HG02970 (cell line): ENCODE results near the gene GPNMB.
"Not testable (repeated sequence)": the region's sequence is repeated elsewhere in the genome, so short reads cannot be mapped to it uniquely, and the experiment has no call there.

Source experiments
- ATAC-seq: cut with Tn5 transposase; IDR thresholded peaks from one replicate; pipeline ENCODE4 v1.9.1; 2021; ENCODE audit warnings: mild to moderate bottlenecking, moderate library complexity, moderate number of reproducible peaks; ENCODE audit not compliant: unreplicated experiment, low FRiP score

Gene GPNMB

GRCh38 chr7:23246555-23246954 lies at the start of gene GPNMB:
TSS of gene GPNMB (plus strand) at chr7:23246775. CDS start at chr7:23246858, 83 bp downstream.
- ATAC-seq = no peak

- not testable (repeated sequence) for ATAC-seq
Observed at GRCh38 chr7:23197745-23198144, 48.8 kb upstream of the GPNMB start.

DNA sequence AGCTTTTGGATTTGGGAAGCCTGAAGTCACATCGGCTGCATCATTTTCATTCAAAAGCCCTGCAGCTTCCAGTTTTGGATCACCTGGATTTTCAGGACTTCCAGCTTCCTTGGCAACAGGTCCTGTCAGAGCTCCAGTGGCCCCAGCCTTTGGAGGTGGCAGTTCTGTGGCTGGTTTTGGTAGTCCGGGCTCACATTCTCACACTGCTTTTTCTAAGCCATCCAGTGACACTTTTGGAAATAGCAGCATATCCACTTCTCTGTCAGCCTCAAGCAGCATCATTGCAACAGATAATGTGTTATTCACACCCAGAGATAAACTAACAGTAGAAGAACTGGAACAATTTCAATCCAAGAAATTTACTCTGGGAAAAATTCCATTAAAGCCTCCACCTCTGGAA lies 46.2 kb upstream of the GPNMB start:
- ATAC-seq = no peak

GRCh38 chr7:23204241-23204640 lies 42.3 kb upstream of the GPNMB start:
- no peak for ATAC-seq

- ATAC-seq = no peak
Observed at GRCh38 chr7:23205577-23205908, 41.0 kb upstream of the GPNMB start.

DNA sequence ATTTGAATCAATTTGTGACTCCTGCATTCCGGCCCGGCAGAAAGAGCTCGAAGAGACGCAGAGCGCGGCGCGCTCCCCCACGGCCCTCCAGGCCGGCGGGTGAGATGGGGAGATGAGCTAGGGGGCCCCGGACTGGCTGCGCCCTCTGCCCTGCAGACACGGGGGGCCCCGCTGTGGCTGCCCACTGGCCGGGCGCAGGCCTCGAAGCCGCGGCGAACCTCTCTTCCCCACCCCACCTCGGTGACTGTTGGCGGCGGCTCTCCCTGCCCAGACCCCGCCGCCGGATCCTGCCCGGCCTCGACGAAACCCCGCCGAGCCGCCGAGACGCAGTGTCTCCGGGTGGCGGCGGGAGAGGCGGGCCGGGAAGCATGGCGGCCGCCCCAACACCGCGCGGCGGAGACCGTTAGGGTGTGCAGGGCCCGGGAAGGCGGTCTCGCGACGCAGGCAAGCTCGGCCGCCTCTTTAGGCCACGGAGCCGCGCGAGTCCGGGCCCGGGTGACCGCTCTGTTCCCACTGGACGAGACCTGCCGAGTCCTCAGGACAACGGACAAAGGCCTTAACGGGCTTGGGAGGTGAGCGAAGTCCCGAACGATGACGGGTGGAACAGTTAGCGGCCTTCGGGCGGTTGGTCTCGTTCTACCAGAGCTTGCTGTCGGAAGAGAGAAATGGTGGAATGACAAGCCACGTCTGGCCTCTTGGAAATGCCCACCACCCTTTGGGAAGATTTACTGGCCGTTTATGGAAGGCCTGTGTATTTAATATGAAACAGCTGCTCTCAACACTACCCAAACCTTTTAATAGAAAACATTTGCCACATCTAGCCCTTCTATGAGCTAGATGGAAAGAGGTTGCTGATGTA lies 40.4 kb upstream of the GPNMB start:
- no peak for ATAC-seq

- ATAC-seq = no peak
Observed at GRCh38 chr7:23207021-23207420, 39.6 kb upstream of the GPNMB start.

DNA sequence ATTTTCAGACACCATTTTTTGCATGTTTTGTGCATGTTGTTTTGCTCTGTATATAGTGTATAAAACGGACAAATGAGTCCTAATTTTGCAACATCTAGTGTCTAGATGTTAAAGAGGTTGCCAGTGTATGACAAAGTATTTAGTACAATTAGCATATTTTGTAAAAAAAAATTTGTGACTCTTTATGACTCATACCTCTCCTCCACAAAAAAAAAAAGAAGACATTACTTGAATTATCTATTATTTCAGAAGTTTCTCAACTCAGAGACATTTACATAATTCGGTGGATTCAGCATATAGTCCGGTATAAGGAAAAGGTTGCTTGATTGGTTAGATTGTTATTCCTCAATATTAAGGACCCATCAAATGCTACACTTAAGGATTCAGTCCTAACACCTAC lies 38.7 kb upstream of the GPNMB start:
- no peak for ATAC-seq

DNA sequence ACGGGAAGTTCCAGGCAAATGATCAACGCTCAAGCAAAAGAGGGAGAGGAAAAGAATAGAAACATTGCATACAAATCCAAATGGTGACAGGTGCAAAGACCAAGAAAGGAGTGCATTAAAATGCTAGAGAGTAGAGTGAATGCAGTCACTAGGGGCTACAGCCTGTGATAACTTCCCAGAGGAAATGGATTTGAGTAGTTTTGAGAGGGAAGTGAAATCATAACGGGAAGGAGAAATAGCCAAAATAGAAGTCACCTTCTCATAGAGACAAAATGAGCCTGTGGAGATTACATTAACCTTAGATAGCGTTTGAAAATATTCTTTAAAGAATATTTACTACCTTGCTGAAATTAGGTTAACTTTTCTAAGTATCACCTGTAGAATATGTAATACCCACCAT lies 38.3 kb upstream of the GPNMB start:
- no peak for ATAC-seq

DNA sequence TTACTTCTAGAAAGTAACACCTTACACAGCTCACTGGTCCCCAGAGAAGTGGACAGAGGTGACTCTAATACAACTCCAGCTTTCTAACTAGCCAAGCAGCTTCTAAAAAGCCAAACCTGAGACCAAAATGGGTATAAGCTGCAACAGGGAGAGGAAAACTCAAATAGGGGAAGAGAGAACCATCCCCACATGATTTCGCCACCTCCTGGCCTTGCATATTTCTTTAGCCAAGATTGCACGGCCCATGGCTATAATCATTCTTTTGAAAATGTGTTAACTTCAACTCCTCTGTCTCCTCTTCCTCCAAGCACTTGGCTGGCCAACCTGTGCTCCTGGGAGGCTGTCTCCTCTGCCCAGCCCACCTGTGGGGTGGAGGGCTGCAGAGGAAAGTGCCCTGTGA lies 36.1 kb upstream of the GPNMB start:
- ATAC-seq = no peak

DNA sequence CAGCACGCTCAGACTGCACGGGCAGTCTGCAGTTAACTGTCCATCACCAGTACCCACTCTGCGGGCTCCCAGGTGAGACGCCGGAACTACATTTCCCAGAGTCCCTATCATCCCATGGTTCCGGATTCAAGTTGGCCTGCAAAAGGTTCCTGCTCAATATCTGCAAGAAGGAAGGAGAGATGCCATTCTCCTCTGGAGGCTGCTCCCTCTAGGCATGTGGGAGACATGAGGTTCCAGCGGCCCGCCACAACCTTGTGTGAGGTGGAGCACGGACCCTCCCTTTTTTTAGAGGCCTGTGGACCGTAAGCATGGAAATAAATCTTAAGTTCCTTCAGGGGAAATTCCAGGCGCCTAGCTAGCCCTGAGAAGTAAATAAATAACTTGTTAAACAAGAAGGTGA lies 35.0 kb upstream of the GPNMB start:
- ATAC-seq = no peak

DNA sequence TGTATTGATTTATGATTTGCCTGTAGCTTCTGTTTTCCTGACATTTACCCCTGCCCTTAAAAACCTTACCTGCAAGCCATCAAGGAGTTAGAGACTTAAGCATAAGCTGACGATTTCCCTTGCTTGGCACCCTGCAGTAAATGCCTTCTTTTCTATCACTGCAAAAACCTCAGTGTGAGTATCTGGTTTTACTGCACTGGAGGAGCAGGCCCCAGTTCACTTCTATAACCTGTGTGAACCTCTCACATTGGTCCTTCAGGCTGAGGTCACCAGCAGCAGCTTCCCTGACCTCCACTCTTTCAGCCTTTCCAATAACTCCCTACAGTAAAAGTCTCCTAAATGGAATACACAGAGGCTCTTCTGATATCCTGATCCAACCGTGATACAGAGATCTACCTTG lies 34.2 kb upstream of the GPNMB start:
- ATAC-seq = no peak

GRCh38 chr7:23212841-23213240 lies 33.7 kb upstream of the GPNMB start:
- no peak for ATAC-seq

DNA sequence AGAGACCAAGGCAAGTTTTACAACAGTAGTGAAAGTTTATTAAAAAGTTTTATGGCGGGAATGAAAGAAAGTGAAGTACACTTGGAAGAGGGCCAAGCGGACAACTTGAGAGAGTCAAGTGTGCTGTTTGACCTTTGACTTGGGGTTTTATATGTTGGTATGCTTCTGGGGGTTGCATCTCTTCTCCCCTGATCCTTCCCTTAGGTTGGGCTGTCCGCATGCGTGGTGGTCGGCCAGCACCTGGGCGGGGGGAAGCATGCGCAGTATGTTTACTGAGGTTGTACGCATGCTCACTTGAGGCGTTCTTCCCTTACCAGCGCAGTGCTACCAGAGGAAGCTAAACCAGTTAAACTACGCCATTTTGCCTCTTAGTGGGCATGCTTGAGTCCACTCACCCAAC lies 32.8 kb upstream of the GPNMB start:
- no peak for ATAC-seq

DNA sequence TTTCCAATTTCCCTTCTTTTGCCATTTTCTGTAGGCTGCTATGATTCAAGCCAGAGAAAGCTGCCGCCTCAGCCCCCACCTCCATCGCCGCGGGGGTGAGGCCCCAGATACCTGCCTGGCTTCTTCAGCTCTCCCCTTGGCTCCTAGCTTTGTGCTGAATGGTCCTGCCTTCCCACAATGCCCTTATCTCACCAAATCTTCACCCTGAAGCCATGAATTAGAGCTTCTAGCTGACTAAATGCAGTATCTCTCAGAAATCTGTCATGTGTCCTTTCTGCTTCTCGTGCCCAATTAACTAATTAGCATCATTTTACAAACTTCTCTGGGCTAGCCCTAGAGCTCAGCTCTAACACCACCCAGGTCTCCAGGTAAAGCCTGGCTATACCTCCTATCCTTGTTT lies 32.2 kb upstream of the GPNMB start:
- no peak for ATAC-seq

- no peak for ATAC-seq
Observed at GRCh38 chr7:23214938-23215337, 31.6 kb upstream of the GPNMB start.

DNA sequence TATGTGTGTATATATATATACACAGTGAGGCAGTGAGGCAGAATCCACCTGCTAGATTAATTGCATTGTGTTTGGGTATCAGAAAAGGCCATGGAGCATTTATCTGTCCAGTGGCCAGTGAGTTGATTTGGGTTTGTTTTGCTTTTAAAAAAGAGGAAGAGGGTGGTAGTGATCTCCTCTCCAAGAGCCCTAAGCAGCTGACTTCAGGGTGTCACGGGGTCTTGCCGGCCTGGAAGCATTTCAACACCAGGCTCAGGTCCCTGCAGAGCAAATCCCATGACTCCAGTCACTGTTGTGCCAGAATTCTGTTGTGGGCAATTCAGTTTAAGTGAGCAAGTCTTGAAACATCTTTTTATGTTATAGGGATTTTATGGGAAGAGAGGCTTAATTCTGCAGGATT lies 30.6 kb upstream of the GPNMB start:
- no peak for ATAC-seq

- no peak for ATAC-seq
Observed at GRCh38 chr7:23218196-23218595, 28.4 kb upstream of the GPNMB start.

DNA sequence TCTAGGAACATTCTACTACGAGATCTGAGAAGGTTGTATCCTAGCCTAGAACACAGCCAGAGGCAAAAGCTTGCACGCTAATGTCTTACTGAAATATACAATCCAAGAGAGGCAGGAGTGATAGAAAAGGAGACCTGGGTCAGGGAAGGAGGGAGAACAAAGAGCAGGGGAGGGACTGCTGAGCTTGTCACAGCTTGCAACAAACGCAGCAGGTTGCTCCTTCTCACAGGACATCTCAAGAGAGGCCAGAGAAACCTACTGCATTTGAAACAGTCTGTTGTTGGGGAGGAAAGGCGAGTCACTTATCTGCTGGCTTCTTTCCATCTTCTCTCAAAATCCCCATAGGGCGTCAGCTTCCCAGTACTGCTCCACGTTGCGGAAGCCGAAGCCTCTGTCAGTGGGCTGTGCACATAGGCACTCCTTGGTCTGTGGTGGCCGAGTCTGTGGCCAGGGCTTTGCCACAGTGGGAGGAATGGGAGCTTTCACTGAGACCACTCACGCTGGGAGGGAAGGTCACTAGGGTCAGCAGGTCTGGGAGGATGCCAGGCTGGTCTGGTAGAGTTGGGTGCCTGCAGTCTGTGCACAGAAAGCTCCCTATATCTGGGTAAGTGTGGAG lies 25.8 kb upstream of the GPNMB start:
- ATAC-seq = no peak

GRCh38 chr7:23222439-23223030 lies 24.0 kb upstream of the GPNMB start:
- no peak for ATAC-seq

DNA sequence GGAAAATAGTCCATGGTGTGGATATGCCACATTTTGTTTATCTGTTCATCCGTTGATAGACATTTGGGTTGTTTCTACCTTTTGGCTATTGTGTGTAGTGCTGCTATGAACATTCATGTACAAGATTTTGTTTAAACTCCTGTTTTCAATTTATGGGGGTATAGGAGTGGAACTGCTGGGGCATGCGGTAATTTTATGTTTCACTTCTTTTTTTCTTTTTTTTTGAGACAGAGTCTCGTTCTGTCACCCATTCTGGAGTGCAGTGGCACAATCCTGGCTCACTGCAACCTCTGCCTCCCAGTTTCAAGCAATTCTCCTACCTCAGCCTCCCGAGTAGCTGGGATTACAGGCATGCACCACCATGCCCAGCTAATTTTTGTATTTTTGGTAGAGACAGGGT lies 22.2 kb upstream of the GPNMB start:
- ATAC-seq = not testable (repeated sequence)
